Parathyroid adenoma (tissue), 2 donors: ENCODE measurements around the gene FAM114A2.

Experiments
- H2AFZ ChIP-seq: fragments of 300-600 bp; sonication (generic); one replicate; pipeline ENCODE4 v1.7.0; 2017; ENCODE audit warnings: antibody characterized with exemption, mild to moderate bottlenecking
- H3K27ac ChIP-seq: fragments of 300-600 bp; sonication (generic); one replicate; pipeline ENCODE4 v1.7.0; 2017
- H3K27me3 ChIP-seq: fragments of 300-600 bp; sonication (generic); one replicate; pipeline ENCODE4 v1.7.0; 2017; ENCODE audit warnings: low read length; ENCODE audit not compliant: control insufficient read depth, insufficient read depth
- H3K36me3 ChIP-seq: fragments of 300-600 bp; sonication (generic); one replicate; pipeline ENCODE4 v1.7.0; 2017; ENCODE audit warnings: low read length; ENCODE audit not compliant: control insufficient read depth, insufficient read depth
- H3K4me1 ChIP-seq: fragments of 300-600 bp; sonication (generic); one replicate; pipeline ENCODE4 v1.7.0; 2017; ENCODE audit warnings: control low read depth
- H3K4me2 ChIP-seq: fragments of 300-600 bp; sonication (generic); one replicate; pipeline ENCODE4 v1.7.0; 2017; ENCODE audit warnings: low read length
- H3K4me3 ChIP-seq: fragments of 300-600 bp; sonication (generic); one replicate; pipeline ENCODE4 v1.7.0; 2017; ENCODE audit warnings: low read depth, low read length
- H3K79me2 ChIP-seq: fragments of 300-600 bp; sonication (generic); one replicate; pipeline ENCODE4 v1.7.0; 2017; ENCODE audit warnings: control low read depth
- H3K9ac ChIP-seq: fragments of 300-600 bp; sonication (generic); one replicate; pipeline ENCODE4 v1.7.0; 2017; ENCODE audit warnings: mild to moderate bottlenecking
- H3K9me3 ChIP-seq: fragments of 300-600 bp; sonication (generic); one replicate; pipeline ENCODE4 v1.7.0; 2017; ENCODE audit warnings: low read length; ENCODE audit not compliant: control insufficient read depth
- TF ChIP-seq, protein P1 (sequence below): fragments of 300-600 bp; sonication (generic); IDR thresholded peaks from one replicate; pipeline ENCODE4 v1.7.0; 2017; ENCODE audit warnings: antibody characterized with exemption, mild to moderate bottlenecking
- donor health status: primary hyperparathyroidism.

The FAM114A2 gene

DNA sequence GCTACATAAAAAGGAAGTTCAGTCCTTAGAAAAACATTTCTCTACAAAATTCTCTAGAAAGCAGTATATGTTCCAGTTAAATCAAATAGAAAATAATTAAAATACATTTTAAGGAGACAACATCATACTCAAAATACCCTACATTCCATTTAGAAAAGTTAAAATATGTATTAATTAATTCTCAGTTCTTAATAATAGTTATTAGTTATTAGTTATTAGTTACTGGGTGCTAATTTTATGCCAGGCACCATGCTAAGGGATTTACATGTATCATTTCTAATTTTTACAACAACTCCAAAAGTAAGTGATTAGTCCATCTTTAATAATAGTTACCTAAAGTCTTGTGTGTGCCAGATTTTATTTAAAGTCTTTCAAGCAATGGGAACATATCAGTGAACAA, 38.0 kb downstream of the FAM114A2 start:
- Histone ChIP-seq H3K4me1 (no peaks in the 10 kb centered on the region), H3K9ac (no peak overlapping the region), H3K9me3 (no peaks in the 10 kb centered on the region), H3K4me2 (no peak overlapping the region), H3K79me2 (no peaks in the 10 kb centered on the region), H3K4me3 (no peak overlapping the region), H3K27me3 (no peaks in the 10 kb centered on the region), H3K36me3 (no peaks in the 10 kb centered on the region), H3K27ac (no peak overlapping the region), H2AFZ (no peak overlapping the region)
- TF ChIP-seq, protein P1, sequence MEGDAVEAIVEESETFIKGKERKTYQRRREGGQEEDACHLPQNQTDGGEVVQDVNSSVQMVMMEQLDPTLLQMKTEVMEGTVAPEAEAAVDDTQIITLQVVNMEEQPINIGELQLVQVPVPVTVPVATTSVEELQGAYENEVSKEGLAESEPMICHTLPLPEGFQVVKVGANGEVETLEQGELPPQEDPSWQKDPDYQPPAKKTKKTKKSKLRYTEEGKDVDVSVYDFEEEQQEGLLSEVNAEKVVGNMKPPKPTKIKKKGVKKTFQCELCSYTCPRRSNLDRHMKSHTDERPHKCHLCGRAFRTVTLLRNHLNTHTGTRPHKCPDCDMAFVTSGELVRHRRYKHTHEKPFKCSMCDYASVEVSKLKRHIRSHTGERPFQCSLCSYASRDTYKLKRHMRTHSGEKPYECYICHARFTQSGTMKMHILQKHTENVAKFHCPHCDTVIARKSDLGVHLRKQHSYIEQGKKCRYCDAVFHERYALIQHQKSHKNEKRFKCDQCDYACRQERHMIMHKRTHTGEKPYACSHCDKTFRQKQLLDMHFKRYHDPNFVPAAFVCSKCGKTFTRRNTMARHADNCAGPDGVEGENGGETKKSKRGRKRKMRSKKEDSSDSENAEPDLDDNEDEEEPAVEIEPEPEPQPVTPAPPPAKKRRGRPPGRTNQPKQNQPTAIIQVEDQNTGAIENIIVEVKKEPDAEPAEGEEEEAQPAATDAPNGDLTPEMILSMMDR: no peak

DNA sequence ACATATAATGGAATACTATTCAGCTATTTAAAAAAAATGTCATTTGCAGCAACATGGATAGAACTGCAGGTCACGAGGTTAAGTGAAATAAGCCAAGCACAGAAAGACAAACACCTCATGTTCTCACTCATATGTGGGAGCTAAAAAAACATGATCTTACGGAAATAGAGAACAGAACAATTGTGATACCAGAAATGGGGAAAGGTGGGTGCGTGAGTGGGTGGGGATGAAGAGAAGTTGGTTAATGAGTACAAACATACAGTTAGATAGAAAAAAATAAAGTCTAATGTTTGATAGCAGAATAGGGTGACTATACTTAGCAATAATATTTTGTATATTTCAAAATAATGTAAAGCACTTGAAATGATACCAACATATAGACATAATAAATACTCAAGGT, 38.7 kb downstream of the FAM114A2 start:
- TF ChIP-seq, protein P1: no peak
- Histone ChIP-seq H3K79me2 (no peaks in the 10 kb centered on the region), H3K36me3 (no peaks in the 10 kb centered on the region), H3K27me3 (no peaks in the 10 kb centered on the region), H3K9me3 (no peaks in the 10 kb centered on the region), H3K4me1 (no peaks in the 10 kb centered on the region), H3K4me3 (no peak overlapping the region), H3K27ac (no peak overlapping the region), H3K4me2 (no peak overlapping the region), H2AFZ (no peak overlapping the region), H3K9ac (no peak overlapping the region)

DNA sequence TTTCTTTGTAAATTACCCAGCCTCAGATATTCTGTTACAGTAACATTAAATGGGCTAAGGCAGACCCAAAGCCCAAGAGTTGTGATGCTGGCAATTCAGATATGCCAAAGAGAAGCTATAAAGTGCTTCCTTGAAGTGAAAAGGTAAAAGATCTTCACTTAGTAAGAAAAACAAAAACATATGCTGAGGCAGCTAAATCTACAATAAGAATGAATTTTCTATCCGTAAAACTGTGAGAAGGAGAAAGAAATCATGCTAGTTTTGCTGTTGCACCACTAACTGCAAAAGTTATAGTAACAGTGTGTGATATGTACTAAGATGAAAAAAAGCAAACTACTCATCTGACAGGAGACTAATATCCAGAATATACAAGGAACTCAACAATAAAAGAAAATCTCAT, 39.9 kb downstream of the FAM114A2 start:
- Histone ChIP-seq H3K9ac (no peak overlapping the region), H2AFZ (no peak overlapping the region), H3K36me3 (no peaks in the 10 kb centered on the region), H3K4me1 (no peaks in the 10 kb centered on the region), H3K27ac (no peak overlapping the region), H3K4me2 (no peak overlapping the region), H3K27me3 (no peaks in the 10 kb centered on the region), H3K4me3 (no peak overlapping the region), H3K79me2 (no peaks in the 10 kb centered on the region), H3K9me3 (no peaks in the 10 kb centered on the region)
- TF ChIP-seq, protein P1: no peak

DNA sequence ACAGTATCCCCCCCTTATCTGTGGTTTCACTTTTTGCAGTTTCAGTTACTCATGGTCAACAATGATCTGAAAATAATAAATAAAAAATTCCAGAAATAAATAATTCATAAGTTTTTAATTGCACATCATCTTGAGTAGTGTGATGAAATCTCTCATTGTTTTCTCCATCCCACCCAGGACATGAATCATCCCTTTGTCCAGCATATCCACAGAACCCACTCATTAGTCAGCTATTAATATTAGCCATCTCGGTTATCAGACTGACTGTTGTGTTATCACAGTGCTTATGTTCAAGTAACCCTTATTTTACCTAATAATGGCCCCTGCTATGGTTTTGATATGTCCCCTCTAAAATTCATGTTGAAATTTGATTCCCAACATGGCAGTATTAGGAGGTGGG, 40.7 kb downstream of the FAM114A2 start:
- Histone ChIP-seq H3K27me3 (no peaks in the 10 kb centered on the region), H3K4me2 (no peak overlapping the region), H3K4me1 (no peaks in the 10 kb centered on the region), H3K79me2 (no peaks in the 10 kb centered on the region), H3K27ac (no peak overlapping the region), H3K9me3 (no peaks in the 10 kb centered on the region), H3K4me3 (no peak overlapping the region), H3K36me3 (no peaks in the 10 kb centered on the region), H3K9ac (no peak overlapping the region), H2AFZ (no peak overlapping the region)
- TF ChIP-seq, protein P1: no peak

DNA sequence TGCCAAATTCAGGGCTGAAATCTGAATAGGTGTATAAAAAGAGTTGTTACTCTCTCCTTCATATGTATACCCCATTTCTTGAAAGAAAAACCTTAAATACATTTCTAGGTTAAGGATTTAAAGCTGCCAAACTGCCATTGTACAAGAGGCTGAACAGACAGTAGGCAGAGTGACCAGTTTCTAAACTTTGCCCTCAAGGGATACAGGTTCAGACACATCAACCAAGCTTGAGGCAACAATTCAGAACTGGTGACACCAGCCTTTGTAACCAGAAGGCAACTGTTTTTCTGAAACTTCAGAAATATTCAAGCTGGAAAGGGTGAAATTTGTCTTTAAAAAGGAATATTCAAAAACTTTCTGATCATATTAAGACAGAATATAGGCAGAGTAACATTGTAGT, 47.5 kb downstream of the FAM114A2 start:
- no peak overlapping the region for H3K9ac ChIP-seq
- TF ChIP-seq, protein P1: no peak
- no peaks in the 10 kb centered on the region for H3K4me1 ChIP-seq
- no peak overlapping the region for H3K27ac ChIP-seq
- no peaks in the 10 kb centered on the region for H3K79me2 ChIP-seq
- H3K27me3 ChIP-seq: no peaks in the 10 kb centered on the region
- H3K4me2 ChIP-seq: no peak overlapping the region
- no peaks in the 10 kb centered on the region for H3K36me3 ChIP-seq
- H3K4me3 ChIP-seq: no peak overlapping the region
- H2AFZ ChIP-seq: no peak overlapping the region
- no peaks in the 10 kb centered on the region for H3K9me3 ChIP-seq
